HuH-7 (cell line): ENCODE data around the gene IRGQ.
"Not testable (repeated sequence)": the region's sequence is repeated elsewhere in the genome, so short reads cannot be mapped to it uniquely, and the experiment has no call there.

Source experiments
- DNase-seq: peaks from one replicate; pipeline ENCODE4 v3.0.0; 2011; ENCODE audit warnings: low spot score

IRGQ gene

DNA sequence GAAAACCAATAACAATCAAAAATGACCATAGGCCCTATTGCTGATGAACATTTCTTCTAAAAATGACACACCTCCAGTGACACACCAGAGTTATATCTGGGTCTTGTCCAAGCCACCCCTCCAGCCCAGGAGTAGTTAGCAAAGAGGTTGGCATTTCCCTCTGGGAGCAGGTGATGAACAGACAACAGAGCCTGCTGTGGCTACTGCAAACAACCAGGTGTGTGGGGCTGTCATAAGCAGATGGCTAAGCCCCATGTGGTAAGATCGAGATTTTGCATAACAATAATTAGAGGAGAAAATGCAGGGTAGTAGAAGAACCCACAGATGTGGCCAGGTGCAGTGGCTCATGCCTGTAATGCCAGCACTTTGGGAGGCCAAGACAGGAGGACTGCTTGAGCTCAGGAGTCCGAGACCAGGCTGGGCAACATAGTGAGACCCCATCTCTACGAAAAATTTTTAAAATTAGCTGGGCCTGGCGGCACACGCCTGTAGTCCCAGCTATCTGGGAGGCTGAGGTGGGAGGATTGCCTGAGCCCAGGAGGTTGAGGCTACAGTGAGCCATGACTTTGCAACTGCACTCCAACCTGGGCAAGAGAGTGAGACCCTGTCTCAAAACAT lies 25.7 kb downstream of the IRGQ start:
- DNase-seq = no peak

GRCh38 chr19:43569657-43570056 lies 26.3 kb downstream of the IRGQ start:
- DNase-seq = no peak

GRCh38 chr19:43564800-43565199 lies 31.1 kb downstream of the IRGQ start:
- no peak for DNase-seq

DNA sequence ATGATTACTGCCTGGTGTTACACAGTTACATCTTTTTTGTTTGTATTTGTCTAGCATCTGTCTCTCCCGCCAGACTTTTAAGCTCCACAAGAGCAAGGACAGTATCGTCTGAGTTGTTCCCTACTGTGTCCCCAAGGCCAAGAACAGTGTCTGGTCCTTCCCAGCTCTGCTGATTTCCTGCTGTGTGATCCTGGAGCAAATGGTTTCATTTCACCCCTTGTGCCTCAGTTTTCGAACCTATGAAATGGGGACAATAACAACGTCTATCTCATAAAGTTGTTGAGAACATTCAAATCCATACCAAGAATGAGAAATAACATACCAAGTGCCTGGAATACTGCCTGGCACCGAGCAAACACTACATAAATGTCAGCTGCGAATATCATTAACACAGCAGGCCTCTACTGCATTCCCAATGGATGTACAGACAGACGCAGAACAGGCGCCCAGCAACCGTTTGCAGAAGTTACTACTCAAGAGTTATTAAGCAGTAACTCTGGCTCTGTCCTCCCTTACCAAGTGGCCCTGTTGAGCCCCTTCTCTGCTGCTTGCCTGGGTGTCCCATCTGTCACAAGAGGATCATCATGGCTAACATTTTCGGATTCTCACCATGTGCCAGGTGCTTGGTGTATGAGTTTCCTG lies 32.0 kb downstream of the IRGQ start:
- DNase-seq = no peak

GRCh38 chr19:43562698-43563241 lies 33.2 kb downstream of the IRGQ start:
- no peak for DNase-seq

- DNase-seq = no peak
Measured at GRCh38 chr19:43562226-43562697, 33.7 kb downstream of the IRGQ start.

DNA sequence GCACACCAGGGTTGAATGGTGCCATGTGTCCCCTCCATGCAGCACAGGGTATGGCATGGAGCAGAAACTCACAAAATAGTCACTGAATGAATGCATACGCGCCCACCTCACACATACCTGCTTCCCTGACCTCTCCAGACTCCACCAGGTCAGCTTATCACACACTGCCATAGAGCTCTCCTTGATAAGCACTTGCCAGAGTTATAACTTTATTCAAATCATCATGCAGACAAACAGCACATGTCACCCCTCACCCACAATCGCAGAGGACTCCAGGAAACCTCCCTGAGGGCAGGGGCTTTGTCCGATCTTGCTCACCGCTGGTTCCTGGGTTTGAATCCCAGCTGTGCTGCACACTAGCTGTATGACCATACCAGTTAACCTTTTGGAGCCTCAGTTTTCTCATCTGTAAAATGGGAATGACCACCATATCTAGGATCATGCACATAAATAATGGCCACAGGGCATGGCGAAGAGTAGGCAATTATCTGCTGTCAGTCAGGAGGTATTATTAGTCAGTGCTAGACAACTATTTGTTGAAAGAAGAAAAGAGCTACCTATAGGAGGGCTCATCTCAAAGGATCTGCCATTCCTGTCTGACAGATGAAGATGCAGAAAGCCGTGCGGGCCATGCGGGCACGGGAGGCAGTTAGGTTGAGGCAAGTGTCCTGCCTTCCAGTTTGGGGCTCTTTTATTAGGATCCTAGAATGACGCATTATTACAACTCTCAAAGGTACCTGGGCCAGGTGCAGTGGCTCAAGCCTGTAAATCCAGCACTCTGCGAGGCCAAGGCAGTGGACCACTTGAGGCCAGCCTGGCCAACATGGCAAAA lies 34.6 kb downstream of the IRGQ start:
- DNase-seq = no peak

GRCh38 chr19:43560687-43561086 lies 35.2 kb downstream of the IRGQ start:
- DNase-seq = peak; percentile 47

DNA sequence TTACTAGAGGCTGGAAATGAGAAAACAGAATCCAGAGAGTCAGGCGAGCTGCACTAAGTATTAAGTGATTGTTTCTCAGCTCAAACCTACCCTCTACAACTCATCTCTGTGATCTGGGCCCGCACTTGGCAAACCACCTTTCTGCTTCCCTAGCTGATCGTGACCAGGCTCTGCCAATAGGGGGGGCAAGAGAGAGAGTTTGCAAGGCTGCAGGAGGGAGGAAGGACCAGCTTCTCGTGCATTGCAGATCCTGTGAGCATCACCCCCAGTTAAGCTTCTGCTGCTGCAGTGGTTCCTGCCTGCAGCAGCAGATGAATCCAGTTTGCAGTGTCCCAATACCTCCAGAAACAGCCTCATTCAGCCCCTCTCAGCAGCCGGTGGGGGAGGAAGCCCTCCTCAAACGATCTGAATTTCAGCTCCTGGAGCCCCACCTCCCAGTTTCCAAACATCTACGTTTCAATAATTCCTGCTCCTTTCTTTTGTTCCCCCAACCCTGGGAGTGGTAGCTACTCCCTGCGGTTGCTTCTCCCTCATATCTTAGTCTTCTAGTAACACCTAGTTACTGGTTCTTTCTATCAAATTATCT lies 40.7 kb downstream of the IRGQ start:
- DNase-seq = peak; percentile 87

- DNase-seq = no peak
Measured at GRCh38 chr19:43554317-43554895, 41.5 kb downstream of the IRGQ start.

DNA sequence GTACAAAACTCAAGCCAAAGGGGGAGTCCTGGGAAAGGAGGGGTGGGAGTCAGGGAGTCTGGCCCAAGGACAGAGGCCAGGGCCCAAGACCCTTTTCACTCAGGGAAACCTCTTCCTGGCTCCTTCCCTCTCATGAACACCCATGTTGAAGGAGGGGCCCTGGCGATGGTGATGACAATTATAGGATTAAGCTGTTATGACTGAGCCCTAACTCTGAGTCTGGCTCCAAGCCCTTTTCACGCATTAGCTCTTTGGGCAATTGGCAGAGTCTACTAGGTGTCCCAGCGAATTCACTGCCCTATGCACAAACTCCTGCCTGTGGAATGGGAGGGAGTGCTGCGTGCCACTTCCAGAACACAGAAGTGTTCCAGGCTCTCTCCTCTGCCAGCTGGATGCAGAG lies 42.3 kb downstream of the IRGQ start:
- no peak for DNase-seq

GRCh38 chr19:43552616-43553015 lies 43.3 kb downstream of the IRGQ start:
- no peak for DNase-seq

GRCh38 chr19:43552198-43552450 lies 43.8 kb downstream of the IRGQ start:
- no peak for DNase-seq

DNA sequence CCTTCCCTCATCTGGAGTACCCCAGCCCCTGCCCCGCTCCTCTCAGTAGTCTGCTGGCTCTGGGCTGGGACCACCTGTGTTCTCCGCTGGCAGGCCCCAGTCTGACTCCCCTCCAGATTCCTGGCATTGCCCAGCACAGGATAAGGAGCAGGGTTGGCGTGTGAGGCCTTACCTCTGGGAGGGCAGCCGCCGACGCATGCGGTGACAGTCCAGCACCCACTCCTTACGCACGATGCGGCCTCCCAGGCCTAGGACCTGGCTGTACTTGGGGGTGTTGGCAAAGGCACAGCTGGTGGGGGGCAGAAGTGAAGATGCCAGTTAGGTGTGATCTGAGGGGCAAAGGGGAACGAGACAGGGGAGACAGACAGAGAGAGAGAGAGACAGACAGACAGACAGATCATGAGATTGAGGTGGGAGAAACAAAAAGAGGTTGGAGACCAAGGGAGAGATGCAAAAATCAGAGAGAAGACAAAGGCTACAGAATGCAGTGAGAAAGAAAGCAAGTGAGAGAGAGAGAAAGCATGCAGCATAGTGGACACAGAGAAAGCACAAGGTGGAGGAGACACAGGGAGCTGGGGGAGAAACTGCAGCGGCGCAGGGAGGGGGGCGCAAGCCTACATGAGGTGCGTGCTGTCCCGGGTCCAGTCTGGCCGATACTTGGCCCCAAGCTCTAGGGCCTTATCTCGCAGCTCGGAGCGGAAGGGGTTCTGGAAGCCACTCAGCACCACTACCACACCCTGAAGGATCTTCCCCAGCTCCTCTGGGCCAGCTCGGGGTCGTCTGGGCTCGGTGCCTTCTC lies 44.3 kb downstream of the IRGQ start:
- no peak for DNase-seq

- DNase-seq = no peak
Measured at GRCh38 chr19:43548706-43549105, 47.2 kb downstream of the IRGQ start.

GRCh38 chr19:43547926-43548325 lies 48.0 kb downstream of the IRGQ start:
- not testable (repeated sequence) for DNase-seq

DNA sequence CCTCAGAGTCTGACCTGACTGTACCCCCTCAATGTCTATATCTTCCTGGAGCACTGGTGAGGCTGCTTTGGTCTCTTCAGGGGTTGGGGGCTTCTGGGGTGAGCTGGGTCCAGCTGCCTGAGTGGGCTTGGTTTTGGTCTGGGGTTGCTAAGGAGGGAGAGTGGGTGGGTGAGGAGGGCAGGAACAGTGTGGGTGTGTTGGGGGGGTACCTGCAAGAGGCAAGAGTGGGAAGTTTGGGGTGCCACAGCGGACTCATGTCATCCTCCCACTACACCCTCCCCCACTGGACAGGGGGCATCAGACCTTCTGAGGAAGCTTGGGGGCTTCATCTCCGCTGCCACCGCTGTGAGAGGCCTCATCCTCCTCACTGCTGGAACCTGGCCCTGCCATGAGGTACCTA lies 49.4 kb downstream of the IRGQ start:
- no peak for DNase-seq

- no peak for DNase-seq
Measured at GRCh38 chr19:43545981-43546380, 50.0 kb downstream of the IRGQ start.

- DNase-seq = no peak
Measured at GRCh38 chr19:43545276-43545675, 50.7 kb downstream of the IRGQ start.

DNA sequence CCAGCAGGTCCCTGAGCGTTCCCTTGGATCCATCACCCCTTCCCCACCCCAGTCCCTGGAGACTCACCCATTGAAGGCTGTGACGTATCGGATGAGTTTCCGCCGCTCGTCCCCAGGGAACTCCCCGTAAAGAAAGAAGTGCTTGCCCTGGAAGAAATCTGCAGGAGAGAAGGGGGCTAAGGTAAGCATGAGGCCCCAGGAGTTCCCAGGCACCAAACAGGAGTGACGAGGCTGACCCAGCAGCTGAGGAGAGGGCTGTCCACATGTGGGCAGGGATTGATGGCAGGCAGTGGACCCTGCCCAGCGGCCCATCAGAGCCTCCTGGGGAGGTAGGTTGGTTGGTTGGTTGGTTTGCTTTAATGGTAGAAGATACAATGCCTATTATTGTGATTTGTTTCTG lies 51.9 kb downstream of the IRGQ start:
- DNase-seq = no peak

DNA sequence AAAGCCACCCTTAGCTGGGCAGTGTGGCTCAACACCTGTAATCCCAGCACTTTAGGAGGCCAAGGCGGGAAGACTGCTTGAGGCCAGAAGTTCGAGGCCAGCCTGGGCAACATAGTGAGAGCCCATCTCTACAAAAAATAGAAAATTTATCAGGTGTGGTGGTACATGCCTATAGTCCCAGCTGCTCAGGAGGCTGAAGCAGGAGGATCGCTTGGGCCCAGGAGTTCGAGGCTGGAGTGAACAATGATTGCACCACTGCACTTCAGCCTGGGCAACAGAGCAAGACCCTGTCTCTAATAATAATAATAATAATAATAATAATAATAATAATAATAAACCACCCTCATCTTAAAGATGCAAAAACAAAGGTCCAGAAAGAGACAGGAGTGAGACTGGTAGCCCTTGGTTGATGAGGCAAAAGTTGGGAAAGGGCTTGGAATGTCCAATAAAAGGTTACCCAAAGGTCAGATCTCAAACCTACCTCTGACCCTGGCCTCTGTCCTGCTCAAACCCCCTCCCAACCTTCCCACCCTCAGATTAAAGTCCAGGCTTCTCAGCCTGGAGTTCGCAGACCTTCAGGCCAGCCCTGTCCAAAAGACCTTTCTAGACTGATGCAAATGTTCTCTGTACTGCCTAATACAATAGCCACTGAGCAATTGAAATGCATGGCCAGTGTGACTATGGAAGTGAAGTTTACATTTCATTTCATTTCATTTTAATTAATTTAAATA lies 53.8 kb downstream of the IRGQ start:
- DNase-seq = no peak
